ENCODE results near the gene GLRX3.

Gene GLRX3

GRCh38 chr10:130137659-130138478 is 1.7 kb downstream of the GLRX3 start:
- in situ Hi-C loops (cut with MboI; ENCODE audit: low sequenced_read_pairs) = no loop called here

GRCh38 chr10:130138479-130138866 is 2.3 kb downstream of the GLRX3 start:
- in situ Hi-C loops (cut with MboI; ENCODE audit: low sequenced_read_pairs) = no loop called here

GRCh38 chr10:130140425-130140824 is 4.2 kb downstream of the GLRX3 start:
- in situ Hi-C loops (cut with MboI; ENCODE audit: low sequenced_read_pairs) = no loop called here

- in situ Hi-C loops (cut with MboI; ENCODE audit: low sequenced_read_pairs) = no loop called here
These were observed 4.8 kb downstream of the GLRX3 start for GRCh38 chr10:130141038-130141437.

- in situ Hi-C loops (cut with MboI; ENCODE audit: low sequenced_read_pairs) = no loop called here
These were observed 5.3 kb downstream of the GLRX3 start for GRCh38 chr10:130141460-130141859.

GRCh38 chr10:130141878-130142277 is 5.7 kb downstream of the GLRX3 start:
- in situ Hi-C loops (cut with MboI; ENCODE audit: low sequenced_read_pairs) = no loop called here

- in situ Hi-C loops (cut with MboI; ENCODE audit: low sequenced_read_pairs) = no loop called here
These were observed 9.9 kb downstream of the GLRX3 start for GRCh38 chr10:130146042-130146441.

- in situ Hi-C loops (cut with MboI; ENCODE audit: low sequenced_read_pairs) = no loop called here
These were observed 23.1 kb downstream of the GLRX3 start for GRCh38 chr10:130159192-130159794.

- in situ Hi-C loops (cut with MboI; ENCODE audit: low sequenced_read_pairs) = no loop called here
These were observed 24.6 kb downstream of the GLRX3 start for GRCh38 chr10:130160775-130161174.

- in situ Hi-C loops (cut with MboI; ENCODE audit: low sequenced_read_pairs) = no loop called here
These were observed 25.1 kb downstream of the GLRX3 start for GRCh38 chr10:130161331-130161730.

- in situ Hi-C loops (cut with MboI; ENCODE audit: low sequenced_read_pairs) = no loop called here
These were observed 31.0 kb downstream of the GLRX3 start for GRCh38 chr10:130167193-130167592.

- in situ Hi-C loops (cut with MboI; ENCODE audit: low sequenced_read_pairs) = no loop called here
These were observed 31.5 kb downstream of the GLRX3 start for GRCh38 chr10:130167707-130168106.

- in situ Hi-C loops (cut with MboI; ENCODE audit: low sequenced_read_pairs) = no loop called here
These were observed 33.1 kb downstream of the GLRX3 start for GRCh38 chr10:130169136-130169859.

GRCh38 chr10:130171196-130171595 is 35.0 kb downstream of the GLRX3 start:
- in situ Hi-C loops (cut with MboI; ENCODE audit: low sequenced_read_pairs) = no loop called here

- in situ Hi-C loops (cut with MboI; ENCODE audit: low sequenced_read_pairs) = no loop called here
These were observed 38.1 kb downstream of the GLRX3 start for GRCh38 chr10:130174328-130174727.

- in situ Hi-C loops (cut with MboI; ENCODE audit: low sequenced_read_pairs) = no loop called here
These were observed 38.9 kb downstream of the GLRX3 start for GRCh38 chr10:130175074-130175473.

GRCh38 chr10:130177250-130177649 is 41.1 kb downstream of the GLRX3 start:
- in situ Hi-C loops (cut with MboI; ENCODE audit: low sequenced_read_pairs) = no loop called here

- in situ Hi-C loops (cut with MboI; ENCODE audit: low sequenced_read_pairs) = no loop called here
These were observed 43.4 kb downstream of the GLRX3 start for GRCh38 chr10:130179640-130180039.

- in situ Hi-C loops (cut with MboI; ENCODE audit: low sequenced_read_pairs) = no loop called here
These were observed 44.2 kb downstream of the GLRX3 start for GRCh38 chr10:130180416-130180815.

GRCh38 chr10:130181858-130182257 is 45.7 kb downstream of the GLRX3 start:
- in situ Hi-C loops (cut with MboI; ENCODE audit: low sequenced_read_pairs) = no loop called here

GRCh38 chr10:130185591-130185990 is 49.4 kb downstream of the GLRX3 start:
- in situ Hi-C loops (cut with MboI; ENCODE audit: low sequenced_read_pairs) = no loop called here

Data from HL-60/S4 (cell line).